AG10803 (cell line): ENCODE results near the gene HP1BP3.
"Not testable (repeated sequence)": the region's sequence is repeated elsewhere in the genome, so short reads cannot be mapped to it uniquely, and the experiment has no call there.

Experiments
- DNase-seq: peaks from one replicate; pipeline ENCODE4 v3.0.0; 2010; ENCODE audit warnings: low read depth
- H3K4me3 ChIP-seq: 2 replicates; pipeline ENCODE4 v1.5.1; 2011; ENCODE audit warnings: mild to moderate bottlenecking, low read length, control low read depth
- CTCF ChIP-seq: conservative IDR thresholded peaks from 2 replicates; pipeline ENCODE4 v1.5.1; 2011; ENCODE audit warnings: mild to moderate bottlenecking, low read length, control low read depth, inconsistent platforms

Gene HP1BP3

DNA sequence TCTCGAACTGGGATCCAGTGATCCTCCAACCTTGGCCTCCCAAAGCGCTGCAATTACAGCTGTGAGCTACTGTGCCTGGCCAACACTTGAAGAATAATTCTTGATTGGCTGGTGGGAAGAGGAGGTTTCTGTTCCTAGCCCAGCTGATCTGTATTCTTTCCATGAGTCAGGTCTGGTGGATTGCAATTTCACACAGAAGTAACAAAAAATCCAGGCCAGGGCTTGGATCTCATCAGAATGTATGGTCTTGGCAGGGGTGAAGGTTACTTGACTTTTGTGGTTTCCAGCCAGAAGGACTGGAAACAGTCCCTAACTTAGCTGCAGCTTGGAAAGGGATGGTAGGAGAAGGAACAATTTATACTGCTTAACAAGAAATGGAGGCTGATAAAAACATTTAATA, 5.1 kb upstream of the HP1BP3 start:
- TF ChIP-seq CTCF: no peak
- no peak overlapping the region for H3K4me3 ChIP-seq
- DNase-seq: peak; percentile 89

- TF ChIP-seq CTCF: no peak
- H3K4me3 ChIP-seq: no peak overlapping the region
- DNase-seq: no peak
Measured at GRCh38 chr1:20790785-20791184, 3.7 kb upstream of the HP1BP3 start.

DNA sequence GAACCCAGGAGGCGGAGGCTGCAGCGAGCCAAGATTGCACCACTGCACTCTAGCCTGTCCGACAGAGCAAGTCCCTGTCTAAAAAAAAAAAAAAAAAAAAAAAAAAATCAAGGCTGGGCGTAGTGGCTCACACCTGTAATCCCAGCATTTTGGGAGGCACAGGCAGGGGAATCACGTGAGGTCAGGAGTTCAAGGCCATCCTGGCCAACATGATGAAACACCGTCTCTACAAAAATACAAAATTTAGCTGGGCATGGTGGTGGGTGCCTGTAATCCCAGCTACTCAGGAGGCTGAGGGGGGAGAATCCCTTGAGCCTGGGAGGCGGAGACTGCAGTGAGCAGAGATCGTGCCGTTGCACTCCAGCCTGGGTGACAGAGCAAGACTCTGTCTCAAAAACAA, 2.5 kb upstream of the HP1BP3 start:
- not testable (repeated sequence) for H3K4me3 ChIP-seq

DNA sequence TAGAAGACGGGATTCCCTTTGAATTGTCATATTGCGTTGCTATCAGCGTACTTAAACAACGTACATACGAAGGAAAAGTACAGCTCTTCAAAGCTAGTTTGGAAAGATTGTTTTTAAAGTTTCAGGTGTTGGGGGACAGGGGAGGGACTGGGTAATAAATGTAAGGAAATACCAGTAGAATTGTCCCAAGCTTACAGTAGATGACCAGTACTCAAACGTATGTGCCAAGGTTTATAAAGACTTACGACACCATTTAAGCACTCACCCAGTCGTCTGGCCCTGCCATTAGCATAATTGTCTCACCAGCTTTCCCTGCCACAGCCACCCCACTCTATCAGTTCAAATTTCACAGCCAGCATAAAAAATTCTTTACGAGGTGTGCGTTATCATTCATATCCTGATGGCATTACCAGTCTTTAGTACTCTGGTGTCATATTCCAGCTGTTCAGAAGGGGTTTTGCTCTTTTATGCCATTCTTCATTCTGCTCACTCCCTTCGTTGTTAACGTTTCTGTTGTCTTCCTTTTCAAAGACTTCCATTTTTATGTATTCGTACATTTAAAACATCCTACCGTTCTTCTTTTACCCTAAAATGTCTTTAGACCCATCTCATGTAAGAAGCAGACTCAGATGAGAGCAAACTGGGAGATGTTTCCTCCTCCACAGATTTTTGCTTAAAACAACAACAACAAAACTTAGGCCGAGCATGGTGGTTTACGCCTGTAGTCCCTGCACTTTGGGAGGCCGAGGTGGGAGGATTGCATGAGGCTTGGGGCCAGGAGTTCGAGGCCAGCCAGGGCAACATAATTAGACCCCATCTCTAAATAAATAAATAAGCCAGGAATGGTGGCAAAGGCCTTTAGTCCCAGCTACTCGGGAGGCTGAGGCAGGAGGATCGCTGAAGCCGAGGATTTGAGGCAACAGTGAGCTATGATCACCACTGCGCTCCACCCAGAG, 1.0 kb upstream of the HP1BP3 start:
- DNase-seq: peak; percentile 81
- H3K4me3 ChIP-seq: peak overlapping the region; percentile 80
- TF ChIP-seq CTCF: no peak

More for the DNA sequence above, 2.5 kb upstream of the HP1BP3 start:
- not testable (repeated sequence) for DNase-seq

GRCh38 chr1:20786253-20787028, 666 bp downstream of the HP1BP3 start:
- DNase-seq: peak; percentile 91
- peak overlapping the region; percentile 93 for H3K4me3 ChIP-seq
- no peak for TF ChIP-seq CTCF

GRCh38 chr1:20785907-20786252, 1.2 kb downstream of the HP1BP3 start:
- TF ChIP-seq CTCF: no peak
- peak; percentile 4 for DNase-seq
- H3K4me3 ChIP-seq: peak overlapping the region; percentile 93

DNA sequence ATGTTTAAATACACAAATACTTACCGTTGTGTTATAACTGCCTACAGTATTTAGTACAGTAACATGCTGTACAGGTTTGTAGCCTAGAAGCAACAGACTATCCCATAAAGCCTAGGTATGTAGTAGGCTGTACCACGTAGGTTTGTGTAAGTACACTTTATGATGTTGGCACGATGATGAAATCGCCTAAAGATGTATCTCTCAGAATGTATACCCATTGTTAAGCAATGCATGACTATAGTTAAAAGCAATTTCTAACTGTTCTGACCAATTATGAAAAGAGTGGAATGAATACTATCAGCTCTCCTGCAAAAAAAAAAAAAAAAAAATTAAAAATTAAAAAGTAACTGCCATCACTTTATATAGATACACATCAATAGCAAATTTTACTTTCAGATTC, 11.4 kb downstream of the HP1BP3 start:
- no peak overlapping the region for H3K4me3 ChIP-seq
- TF ChIP-seq CTCF: no peak
- no peak for DNase-seq
